Activated CD8-positive, alpha-beta T cell treated with anti-CD3 and anti-CD28 coated beads for 36 hours (primary cell): ENCODE results near the gene RBBP4. TPM values are rescaled to one million over a fixed set of nuclear protein-coding genes. Genes with fewer than 3 reads are reported as not detected.
A peak's percentile ranks its signal among the peaks of the same experiment; 100 is the strongest.
"Not testable (repeated sequence)": the region's sequence is repeated elsewhere in the genome, so short reads cannot be mapped to it uniquely, and the experiment has no call there.

Experiments used
- ATAC-seq: fragments of 200-7000 bp; cut with Tn5 transposase; one replicate; pipeline ENCODE4 v1.10.0; 2021; ENCODE audit warnings: mild to moderate bottlenecking, moderate library complexity
- CTCF ChIA-PET: fragments of 350-600 bp; sonication (Branson Sonifier 250); formaldehyde crosslinking; loops from one replicate; lab custom pipeline; 2021; ENCODE audit warnings: antibody characterized with exemption; lab: Charles Lee
- POLR2A ChIA-PET: fragments of 350-600 bp; sonication (Branson Sonifier 250); formaldehyde crosslinking; loops from one replicate; lab custom pipeline; 2021; ENCODE audit warnings: antibody characterized with exemption; lab: Charles Lee
- DNase-seq: peaks from one replicate; pipeline ENCODE4 v3.0.0-alpha.2; 2020
- H3K27ac Mint-ChIP-seq: one replicate; pipeline ENCODE4 v1.8.0; 2021; ENCODE audit warnings: mild to moderate bottlenecking, mixed read lengths
- H3K27me3 Mint-ChIP-seq: one replicate; pipeline ENCODE4 v1.8.0; 2021; ENCODE audit warnings: mixed read lengths
- H3K36me3 Mint-ChIP-seq: one replicate; pipeline ENCODE4 v1.8.0; 2021; ENCODE audit warnings: low read depth, mixed read lengths
- H3K4me1 Mint-ChIP-seq: one replicate; pipeline ENCODE4 v1.8.0; 2021; ENCODE audit warnings: low read depth, mixed read lengths
- H3K4me3 Mint-ChIP-seq: one replicate; pipeline ENCODE4 v1.8.0; 2021; ENCODE audit warnings: mild to moderate bottlenecking, moderate library complexity, mixed read lengths
- H3K9me3 Mint-ChIP-seq: one replicate; pipeline ENCODE4 v1.8.0; 2021; ENCODE audit warnings: mixed read lengths
- CTCF ChIP-seq: fragments of 200-600 bp; IDR thresholded peaks from one replicate; pipeline ENCODE4 v1.8.0; 2022; ENCODE audit warnings: antibody characterized with exemption, mild to moderate bottlenecking
- intact Hi-C: fragments of 100-400 bp; cut with micrococcal nuclease; formaldehyde crosslinking; loops from one replicate; pipeline ENCODE4 v1.10.0; 2022
- total RNA-seq, 2 experiments: library from RNA; stranded (reverse); gene quantifications; one replicate each; pipeline ENCODE4 v1.2.3, GENCODE V29; 2021

RBBP4 gene
- total RNA-seq, 2 experiments from 2014 or later, result 308 to 318 TPM

GRCh38 chr1:32636914-32637645 lies 13.9 kb upstream of the RBBP4 start:
- POLR2A ChIA-PET, result interaction anchor here (0.7 to 3.7 kb wide), 3 partner anchors 14 to 36 kb away, joined by 3 to 17 read pairs (median 3); partner anchors contain the start of genes RBBP4 and ZBTB8OS
- H3K27ac Mint-ChIP-seq, result no peak overlapping the region

GRCh38 chr1:32639489-32640075 lies 11.4 kb upstream of the RBBP4 start:
- peaks cover 8% of the 10 kb centered on the region for H3K4me1 Mint-ChIP-seq
- no peaks in the 10 kb centered on the region for H3K9me3 Mint-ChIP-seq
- intact Hi-C loops, result no loop called here
- DNase-seq, result no peak
- ChIA-PET POLR2A (interaction anchor here (1.5 to 3.7 kb wide), 2 partner anchors 9 to 12 kb away, joined by 5 to 17 read pairs; partner anchors contain the start of genes RBBP4 and ZBTB8OS), CTCF (interaction anchor here (2.1 kb wide), 1 partner anchor 119 kb away, joined by 8 read pairs; no protein-coding TSS in a partner anchor)
- H3K4me3 Mint-ChIP-seq, result no peak overlapping the region
- no peaks in the 10 kb centered on the region for H3K27me3 Mint-ChIP-seq
- no peak for ATAC-seq
- no peak for TF ChIP-seq CTCF
- no peak overlapping the region for H3K27ac Mint-ChIP-seq
- H3K36me3 Mint-ChIP-seq, result peaks cover 20% of the 10 kb centered on the region

More at GRCh38 chr1:32636914-32637645, 13.9 kb upstream of the RBBP4 start:
- Mint-ChIP-seq H3K36me3 (peaks cover 19% of the 10 kb centered on the region), H3K27me3 (no peaks in the 10 kb centered on the region), H3K9me3 (no peaks in the 10 kb centered on the region), H3K4me3 (no peak overlapping the region), H3K4me1 (peaks cover 7% of the 10 kb centered on the region)
- intact Hi-C loops, result no loop called here
- DNase-seq, result no peak
- no peak for ATAC-seq
- CTCF ChIA-PET, result interaction anchor here (0.7 to 1.5 kb wide), 2 partner anchors 117 to 236 kb away, joined by 3 to 6 read pairs; no protein-coding TSS in a partner anchor
- TF ChIP-seq CTCF, result no peak

- H3K4me3 Mint-ChIP-seq, H3K9me3 Mint-ChIP-seq, DNase-seq, H3K27me3 Mint-ChIP-seq, ATAC-seq, CTCF ChIA-PET, H3K27ac Mint-ChIP-seq, intact Hi-C loops, H3K4me1 Mint-ChIP-seq: not testable (repeated sequence)
- H3K36me3 Mint-ChIP-seq, result peaks cover 12% of the 10 kb centered on the region
- POLR2A ChIA-PET, result interaction anchor here (1.4 kb wide), 1 partner anchor 9 kb away, joined by 5 read pairs; the partner anchor contains the start of genes RBBP4 and ZBTB8OS
Observed at GRCh38 chr1:32642292-32642827, 8.6 kb upstream of the RBBP4 start.

- no peak for DNase-seq
- no peak overlapping the region for H3K27ac Mint-ChIP-seq
- H3K27me3 Mint-ChIP-seq, result no peaks in the 10 kb centered on the region
- peaks cover 13% of the 10 kb centered on the region for H3K4me1 Mint-ChIP-seq
- no peak overlapping the region for H3K4me3 Mint-ChIP-seq
- intact Hi-C loops, result no loop called here
- CTCF ChIA-PET, result no interaction called here
- no peak for ATAC-seq
- no peak for TF ChIP-seq CTCF
- peaks cover 15% of the 10 kb centered on the region for H3K36me3 Mint-ChIP-seq
- H3K9me3 Mint-ChIP-seq, result no peaks in the 10 kb centered on the region
- POLR2A ChIA-PET, result no interaction called here
Observed at GRCh38 chr1:32644426-32644825, 6.6 kb upstream of the RBBP4 start.

GRCh38 chr1:32647308-32648134 lies 3.5 kb upstream of the RBBP4 start:
- Mint-ChIP-seq H3K4me3 (peak overlapping the region; percentile 99), H3K36me3 (peaks cover 31% of the 10 kb centered on the region), H3K9me3 (no peaks in the 10 kb centered on the region), H3K27me3 (no peaks in the 10 kb centered on the region), H3K4me1 (peaks cover 16% of the 10 kb centered on the region), H3K27ac (peak overlapping the region; percentile 60)
- peak; percentile 45 for DNase-seq
- no peak for ATAC-seq
- POLR2A ChIA-PET, result interaction anchor here (0.6 kb wide), 1 partner anchor 400 kb away, joined by 3 read pairs; no protein-coding TSS in a partner anchor
- CTCF ChIA-PET, result no interaction called here
- TF ChIP-seq CTCF, result no peak
- intact Hi-C loops, result no loop called here
